Measurements from ENCODE around the gene BCAS1.

Gene BCAS1

DNA sequence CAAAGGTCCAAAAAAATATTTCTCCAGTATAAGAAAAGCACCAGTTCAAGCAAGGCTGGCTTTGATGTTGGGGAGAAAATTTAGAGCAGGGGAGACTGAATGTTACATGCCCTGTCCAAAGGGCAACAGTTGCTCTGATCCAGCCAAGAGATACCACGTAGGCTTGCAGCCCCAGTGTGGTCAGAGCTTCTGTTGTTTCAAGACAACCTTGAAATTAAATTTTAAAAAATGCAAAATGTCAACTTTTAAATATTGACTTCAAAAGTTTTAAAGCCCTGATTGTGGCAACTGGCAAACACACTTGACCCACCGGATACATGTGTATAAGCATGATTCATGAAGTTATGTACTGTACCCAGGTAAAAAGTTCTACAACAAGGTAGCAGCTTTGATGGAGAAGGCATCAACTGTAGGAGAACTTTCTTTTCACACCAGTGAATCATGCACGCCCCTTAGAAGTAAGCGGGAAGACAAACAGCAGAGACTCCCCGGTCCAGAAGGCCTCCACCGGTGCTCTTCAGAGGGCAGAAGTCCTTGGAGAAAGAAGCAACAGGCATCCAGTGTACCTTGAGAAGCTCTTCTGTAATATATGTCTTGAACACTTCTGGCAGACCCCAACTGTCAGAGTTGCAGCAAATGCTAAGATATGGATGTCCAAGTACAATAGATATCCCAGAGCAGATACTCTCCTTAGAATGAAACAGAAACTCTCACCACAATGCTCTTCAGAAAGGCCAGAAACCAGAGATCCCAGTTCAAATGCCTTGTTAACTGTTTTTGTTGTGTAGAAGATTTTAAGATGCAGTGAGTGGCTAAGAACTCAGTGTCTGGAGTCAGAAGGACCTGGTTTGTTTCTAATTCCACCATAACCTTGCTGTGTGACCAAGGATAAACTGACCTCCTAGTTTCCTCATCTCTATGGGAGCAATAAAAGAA lies 115.4 kb downstream of the BCAS1 start:
- Histone ChIP-seq H3K79me2 (ENCODE audit: low read length) (no peaks in the 10 kb centered on the region), H3K27ac (ENCODE audit: low read length) (no peak overlapping the region), H2AFZ (ENCODE audit: low read length) (no peak overlapping the region), H3K4me3 (ENCODE audit: low read length) (no peak overlapping the region), H3K9ac (ENCODE audit: low read length) (no peak overlapping the region), H3K36me3 (replicated peaks; ENCODE audit: insufficient read depth, low read length) (no peaks in the 10 kb centered on the region), H3K4me1 (ENCODE audit: low read length) (peaks cover 16% of the 10 kb centered on the region), H3K9me2 (replicated peaks; ENCODE audit: insufficient read depth, low read length) (no peaks in the 10 kb centered on the region), H4K20me1 (ENCODE audit: insufficient read depth, low read length) (no peaks in the 10 kb centered on the region), H3K27me3 (replicated peaks; ENCODE audit: insufficient read depth, low read length) (no peaks in the 10 kb centered on the region), H3F3A (ENCODE audit: insufficient read depth, low read length) (0 out of 2 replicates have a peak, but pooled peaks cover 4% of the 10 kb centered on the region), H3K9me3 (replicated peaks; ENCODE audit: insufficient read depth, low read length) (no peaks in the 10 kb centered on the region), H3K4me2 (ENCODE audit: low read depth, low read length) (peak overlapping the region; percentile 11; the same call in 1 of the 2 replicates)
- no peak for DNase-seq
- TF ChIP-seq, protein P1, sequence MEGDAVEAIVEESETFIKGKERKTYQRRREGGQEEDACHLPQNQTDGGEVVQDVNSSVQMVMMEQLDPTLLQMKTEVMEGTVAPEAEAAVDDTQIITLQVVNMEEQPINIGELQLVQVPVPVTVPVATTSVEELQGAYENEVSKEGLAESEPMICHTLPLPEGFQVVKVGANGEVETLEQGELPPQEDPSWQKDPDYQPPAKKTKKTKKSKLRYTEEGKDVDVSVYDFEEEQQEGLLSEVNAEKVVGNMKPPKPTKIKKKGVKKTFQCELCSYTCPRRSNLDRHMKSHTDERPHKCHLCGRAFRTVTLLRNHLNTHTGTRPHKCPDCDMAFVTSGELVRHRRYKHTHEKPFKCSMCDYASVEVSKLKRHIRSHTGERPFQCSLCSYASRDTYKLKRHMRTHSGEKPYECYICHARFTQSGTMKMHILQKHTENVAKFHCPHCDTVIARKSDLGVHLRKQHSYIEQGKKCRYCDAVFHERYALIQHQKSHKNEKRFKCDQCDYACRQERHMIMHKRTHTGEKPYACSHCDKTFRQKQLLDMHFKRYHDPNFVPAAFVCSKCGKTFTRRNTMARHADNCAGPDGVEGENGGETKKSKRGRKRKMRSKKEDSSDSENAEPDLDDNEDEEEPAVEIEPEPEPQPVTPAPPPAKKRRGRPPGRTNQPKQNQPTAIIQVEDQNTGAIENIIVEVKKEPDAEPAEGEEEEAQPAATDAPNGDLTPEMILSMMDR (IDR thresholded peaks at IDR 0.05; ENCODE audit: low read length), result no peak
- no peak for TF ChIP-seq EZH2phosphoT487 (IDR thresholded peaks at IDR 0.05; ENCODE audit: low read length)
- no peak for TF ChIP-seq EZH2 (optimal IDR thresholded peaks at IDR 0.05; ENCODE audit: low read depth, low read length)

GRCh38 chr20:53952528-53953096 lies 117.8 kb downstream of the BCAS1 start:
- Histone ChIP-seq H3K27ac (ENCODE audit: low read length) (no peak overlapping the region), H4K20me1 (ENCODE audit: insufficient read depth, low read length) (no peaks in the 10 kb centered on the region), H3K9me3 (replicated peaks; ENCODE audit: insufficient read depth, low read length) (no peaks in the 10 kb centered on the region), H3K4me1 (ENCODE audit: low read length) (peaks cover 34% of the 10 kb centered on the region), H3F3A (ENCODE audit: insufficient read depth, low read length) (0 out of 2 replicates have a peak, but pooled peaks cover 4% of the 10 kb centered on the region), H3K79me2 (ENCODE audit: low read length) (no peaks in the 10 kb centered on the region), H3K9me2 (replicated peaks; ENCODE audit: insufficient read depth, low read length) (no peaks in the 10 kb centered on the region), H3K9ac (ENCODE audit: low read length) (no peak overlapping the region), H2AFZ (ENCODE audit: low read length) (no peak overlapping the region), H3K36me3 (replicated peaks; ENCODE audit: insufficient read depth, low read length) (no peaks in the 10 kb centered on the region), H3K4me3 (ENCODE audit: low read length) (no peak overlapping the region), H3K4me2 (ENCODE audit: low read depth, low read length) (no peak overlapping the region), H3K27me3 (replicated peaks; ENCODE audit: insufficient read depth, low read length) (no peaks in the 10 kb centered on the region)
- TF ChIP-seq EZH2 (optimal IDR thresholded peaks at IDR 0.05; ENCODE audit: low read depth, low read length), result no peak
- TF ChIP-seq EZH2phosphoT487 (IDR thresholded peaks at IDR 0.05; ENCODE audit: low read length), result no peak
- TF ChIP-seq, protein P1 (IDR thresholded peaks at IDR 0.05; ENCODE audit: low read length), result no peak
- DNase-seq, result no peak

GRCh38 chr20:53950578-53950977 lies 119.8 kb downstream of the BCAS1 start:
- Histone ChIP-seq H3K9me2 (replicated peaks; ENCODE audit: insufficient read depth, low read length) (no peaks in the 10 kb centered on the region), H2AFZ (ENCODE audit: low read length) (no peak overlapping the region), H3K27ac (ENCODE audit: low read length) (no peak overlapping the region), H3K4me2 (ENCODE audit: low read depth, low read length) (no peak overlapping the region), H3K9me3 (replicated peaks; ENCODE audit: insufficient read depth, low read length) (no peaks in the 10 kb centered on the region), H4K20me1 (ENCODE audit: insufficient read depth, low read length) (no peaks in the 10 kb centered on the region), H3K9ac (ENCODE audit: low read length) (no peak overlapping the region), H3F3A (ENCODE audit: insufficient read depth, low read length) (0 out of 2 replicates have a peak, but pooled peaks cover 1% of the 10 kb centered on the region), H3K4me3 (ENCODE audit: low read length) (no peak overlapping the region), H3K36me3 (replicated peaks; ENCODE audit: insufficient read depth, low read length) (no peaks in the 10 kb centered on the region), H3K79me2 (ENCODE audit: low read length) (no peaks in the 10 kb centered on the region), H3K4me1 (ENCODE audit: low read length) (peaks cover 30% of the 10 kb centered on the region), H3K27me3 (replicated peaks; ENCODE audit: insufficient read depth, low read length) (no peaks in the 10 kb centered on the region)
- TF ChIP-seq, protein P1 (IDR thresholded peaks at IDR 0.05; ENCODE audit: low read length), result no peak
- TF ChIP-seq EZH2phosphoT487 (IDR thresholded peaks at IDR 0.05; ENCODE audit: low read length), result no peak
- TF ChIP-seq EZH2 (optimal IDR thresholded peaks at IDR 0.05; ENCODE audit: low read depth, low read length), result no peak
- no peak for DNase-seq
